Uterus (tissue), 2 donors: ENCODE measurements around the gene ARHGEF19.

Source experiments
- POLR2A ChIP-seq, 2 donors: fragments of 450-650 bp; IDR thresholded peaks; one replicate each; pipeline ENCODE4 v1.6.1; 2016; ENCODE audit warnings: antibody characterized with exemption in 2 of 2, mild to moderate bottlenecking in 1 of 2, moderate library complexity in 1 of 2
- TF ChIP-seq, protein P1 (sequence below), 4 experiments: fragments of 200-600 bp in 2 of 4; fragments of 450-650 bp in 2 of 4; sonication (generic) in 2 of 4; IDR thresholded peaks; one replicate each; pipeline ENCODE4 v1.5.1; 2016 to 2019; ENCODE audit warnings: antibody characterized with exemption in 4 of 4, mild to moderate bottlenecking in 2 of 4, moderate library complexity in 1 of 4

DNA sequence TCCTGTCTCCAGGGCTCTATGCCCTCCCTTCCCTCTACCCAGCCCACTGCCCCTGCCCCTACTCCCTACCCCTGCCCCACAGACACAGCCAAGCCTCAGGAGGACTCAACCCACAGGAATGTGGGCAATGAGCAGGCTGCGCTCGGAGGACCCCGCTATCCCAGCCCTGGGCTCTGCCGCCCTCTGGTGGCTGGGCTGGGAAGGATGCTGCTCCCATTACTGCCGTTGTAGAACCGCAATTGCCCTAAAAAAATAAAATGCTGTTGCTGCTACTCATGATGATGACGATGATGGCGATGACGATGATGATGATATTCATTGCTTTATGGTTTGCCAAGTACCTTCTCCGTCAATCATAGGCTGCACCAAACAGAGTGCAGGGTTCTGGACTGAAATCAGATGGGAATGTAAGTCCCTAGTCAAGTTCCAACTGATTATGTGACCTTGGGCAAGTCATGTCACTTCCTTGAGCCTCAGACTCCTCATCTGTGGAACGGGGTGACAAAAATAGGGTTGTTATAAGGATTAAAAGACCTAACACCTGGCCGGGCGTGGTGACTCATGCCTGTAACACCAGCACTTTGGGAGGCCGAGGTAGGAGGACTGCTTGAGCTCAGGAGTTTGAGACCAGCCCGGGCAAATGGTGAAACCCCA is 24.6 kb downstream of the ARHGEF19 start:
- no peak for TF ChIP-seq POLR2A (IDR thresholded peaks at IDR 0.05)
- TF ChIP-seq, protein P1, sequence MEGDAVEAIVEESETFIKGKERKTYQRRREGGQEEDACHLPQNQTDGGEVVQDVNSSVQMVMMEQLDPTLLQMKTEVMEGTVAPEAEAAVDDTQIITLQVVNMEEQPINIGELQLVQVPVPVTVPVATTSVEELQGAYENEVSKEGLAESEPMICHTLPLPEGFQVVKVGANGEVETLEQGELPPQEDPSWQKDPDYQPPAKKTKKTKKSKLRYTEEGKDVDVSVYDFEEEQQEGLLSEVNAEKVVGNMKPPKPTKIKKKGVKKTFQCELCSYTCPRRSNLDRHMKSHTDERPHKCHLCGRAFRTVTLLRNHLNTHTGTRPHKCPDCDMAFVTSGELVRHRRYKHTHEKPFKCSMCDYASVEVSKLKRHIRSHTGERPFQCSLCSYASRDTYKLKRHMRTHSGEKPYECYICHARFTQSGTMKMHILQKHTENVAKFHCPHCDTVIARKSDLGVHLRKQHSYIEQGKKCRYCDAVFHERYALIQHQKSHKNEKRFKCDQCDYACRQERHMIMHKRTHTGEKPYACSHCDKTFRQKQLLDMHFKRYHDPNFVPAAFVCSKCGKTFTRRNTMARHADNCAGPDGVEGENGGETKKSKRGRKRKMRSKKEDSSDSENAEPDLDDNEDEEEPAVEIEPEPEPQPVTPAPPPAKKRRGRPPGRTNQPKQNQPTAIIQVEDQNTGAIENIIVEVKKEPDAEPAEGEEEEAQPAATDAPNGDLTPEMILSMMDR (IDR thresholded peaks at IDR 0.05) = peak; percentile 98 to 100 (median 99)
